Right renal cortex interstitium (tissue), 3 donors: ENCODE data around the gene DUSP8. TPM values are rescaled to one million over a fixed set of nuclear protein-coding genes. Genes with fewer than 3 reads are reported as not detected.

Experiments
- DNase-seq, 3 donors: peaks; one replicate each; pipeline ENCODE4 v3.0.0-alpha.2; 2013; ENCODE audit warnings: low read depth in 3 of 3, low spot score in 2 of 3
- polyA plus RNA-seq, 3 donors: library from polyadenylated mRNA; unstranded; fragments of 120-200 nt; gene quantifications; one replicate each; pipeline ENCODE4 v1.2.1, GENCODE V29; 2013; ENCODE audit not compliant: insufficient read length in 3 of 3

DUSP8 gene
- polyA plus RNA-seq, 3 donors = 2.2 to 3.0 (median 2.5) TPM

DNA sequence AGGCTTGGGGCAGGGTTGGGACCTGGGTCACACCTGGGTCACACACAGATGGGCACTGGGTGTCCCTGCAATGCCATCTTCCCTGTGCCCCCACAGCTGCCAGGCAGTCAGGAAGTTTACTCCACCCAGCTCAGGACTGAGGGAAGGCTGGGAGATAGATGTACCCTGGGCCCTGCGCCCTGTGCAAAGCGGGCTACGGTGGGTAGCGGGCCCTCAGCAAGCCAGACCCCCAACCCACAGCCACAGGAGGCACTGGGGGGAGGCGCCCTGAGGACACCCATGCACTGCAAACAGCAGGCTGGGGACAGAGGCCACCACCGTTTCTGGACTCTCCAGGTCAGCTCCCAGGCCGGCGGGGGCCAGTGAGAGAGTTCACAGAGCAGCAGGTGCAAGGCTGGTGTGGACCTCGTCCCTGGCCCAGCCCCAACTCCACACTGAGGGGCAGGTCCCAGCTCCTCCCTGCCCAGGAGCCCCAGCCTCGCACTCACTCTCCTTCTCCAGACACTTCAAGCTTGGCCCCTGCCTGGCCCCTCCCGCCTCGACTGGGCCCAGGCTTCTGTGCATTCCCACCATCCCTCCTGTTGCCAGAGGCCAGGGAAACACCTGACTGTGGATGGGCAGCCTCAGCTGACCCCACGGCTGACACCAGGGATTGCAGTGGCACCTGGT, 4.9 kb downstream of the DUSP8 start:
- no peak for DNase-seq

- no peak for DNase-seq
Measured at GRCh38 chr11:1566381-1567051, 5.6 kb downstream of the DUSP8 start.

- DNase-seq = no peak
Measured at GRCh38 chr11:1565904-1566247, 6.2 kb downstream of the DUSP8 start.

DNA sequence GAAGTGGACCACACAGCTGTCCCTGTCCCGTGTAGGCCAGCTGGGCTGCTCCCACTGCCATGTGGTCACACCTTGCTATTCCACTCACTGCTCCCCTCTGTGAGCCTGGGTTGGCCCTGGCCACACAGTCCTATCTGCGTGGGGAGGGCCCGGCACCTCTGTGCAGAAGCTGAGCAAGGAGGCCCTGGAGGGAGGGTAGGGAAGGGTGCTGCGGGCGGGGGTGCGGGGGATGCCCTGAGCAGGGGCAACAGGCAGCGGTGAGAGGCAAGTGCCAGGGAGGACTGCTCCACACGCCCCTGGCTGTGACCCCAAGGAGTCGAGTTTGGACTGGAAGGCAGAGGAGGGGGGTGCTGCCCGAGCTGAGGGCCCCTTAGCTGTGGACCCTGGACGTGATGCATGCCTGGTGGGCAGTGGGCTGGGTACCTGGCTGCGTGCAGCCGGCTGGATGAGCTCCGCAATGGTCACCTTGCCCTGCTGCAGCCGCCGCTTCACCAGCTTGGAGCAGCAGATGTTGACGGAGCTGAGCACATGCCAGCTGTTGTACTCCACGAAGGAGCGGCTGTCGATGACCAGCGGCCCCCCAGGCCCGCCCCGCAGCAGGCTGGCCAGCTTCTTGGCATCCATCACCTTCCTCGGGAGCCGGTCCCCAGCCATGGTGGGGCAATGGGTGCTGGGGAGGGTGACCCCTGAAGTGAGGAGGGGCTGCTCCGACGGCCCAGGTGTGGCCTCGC, 6.7 kb downstream of the DUSP8 start:
- no peak for DNase-seq

DNA sequence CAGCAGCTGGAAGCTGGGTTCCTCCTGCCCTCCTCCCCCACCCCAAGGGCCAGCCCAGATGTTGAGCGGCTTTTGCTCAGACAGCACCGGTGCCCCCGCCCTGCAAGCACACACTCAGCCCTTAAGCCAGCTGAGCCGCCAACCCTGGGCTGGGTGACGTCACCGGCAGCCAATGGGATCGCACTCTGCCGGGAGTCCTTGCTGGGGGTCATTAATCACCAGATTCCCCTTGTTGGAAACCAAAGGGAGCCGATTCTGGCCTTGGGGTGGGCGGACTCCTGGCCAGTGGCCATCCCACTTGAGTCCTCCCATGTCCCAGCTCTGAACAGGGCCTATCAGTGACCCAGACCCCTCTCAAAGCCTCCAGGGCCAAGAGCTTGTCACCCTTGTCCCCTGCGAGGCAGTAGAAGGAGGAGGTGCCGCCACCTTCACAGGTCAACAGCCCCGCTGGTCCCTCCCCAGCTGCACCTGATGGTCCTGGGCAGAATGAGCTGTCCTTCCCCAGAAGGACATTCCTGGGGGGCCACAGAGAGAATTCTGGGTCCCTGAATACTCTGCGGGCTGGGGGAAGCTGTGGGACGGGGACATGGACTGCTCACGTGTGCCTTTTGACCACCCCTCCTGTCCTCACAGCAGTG, 7.4 kb downstream of the DUSP8 start:
- no peak for DNase-seq

DNA sequence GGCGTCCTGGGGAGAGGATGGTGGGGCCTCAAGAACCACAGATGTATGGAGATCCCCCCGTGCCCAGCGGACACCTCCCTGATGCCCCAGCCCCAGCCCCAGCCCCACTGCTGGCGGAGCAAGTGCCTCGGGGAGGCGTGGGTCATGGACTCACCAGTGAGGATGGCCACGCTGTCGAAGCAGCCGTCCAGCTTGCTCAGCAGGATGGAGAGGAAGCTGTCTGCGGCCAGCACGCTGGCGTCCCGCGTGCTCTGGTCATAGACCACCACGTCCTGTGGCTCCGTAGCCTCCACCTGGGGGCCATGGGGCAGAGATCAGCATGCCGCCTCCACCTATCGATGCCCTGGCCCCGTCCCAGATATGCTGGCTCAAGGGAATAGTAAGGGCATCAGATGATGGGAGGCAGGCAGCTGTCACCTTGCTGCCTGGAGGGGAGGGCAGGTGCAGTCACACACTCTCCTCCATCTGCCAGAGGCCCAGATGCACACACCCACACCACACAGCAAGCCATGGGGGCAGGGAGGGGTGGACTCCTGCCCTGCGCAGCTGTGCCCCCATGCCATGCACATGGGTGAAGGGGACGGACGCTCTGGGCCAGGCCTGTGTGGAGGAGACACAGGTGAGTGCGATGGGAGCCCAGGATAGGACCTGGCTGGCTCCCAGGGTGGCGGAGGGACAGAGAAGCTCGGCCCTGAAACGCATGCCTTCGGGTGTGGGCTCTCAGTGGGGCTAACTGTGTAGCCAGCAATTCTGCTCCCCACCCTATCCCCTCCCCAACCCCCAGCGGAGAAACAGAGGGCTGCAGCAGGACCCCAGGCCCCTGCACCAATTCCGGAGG, 8.2 kb downstream of the DUSP8 start:
- no peak for DNase-seq

DNA sequence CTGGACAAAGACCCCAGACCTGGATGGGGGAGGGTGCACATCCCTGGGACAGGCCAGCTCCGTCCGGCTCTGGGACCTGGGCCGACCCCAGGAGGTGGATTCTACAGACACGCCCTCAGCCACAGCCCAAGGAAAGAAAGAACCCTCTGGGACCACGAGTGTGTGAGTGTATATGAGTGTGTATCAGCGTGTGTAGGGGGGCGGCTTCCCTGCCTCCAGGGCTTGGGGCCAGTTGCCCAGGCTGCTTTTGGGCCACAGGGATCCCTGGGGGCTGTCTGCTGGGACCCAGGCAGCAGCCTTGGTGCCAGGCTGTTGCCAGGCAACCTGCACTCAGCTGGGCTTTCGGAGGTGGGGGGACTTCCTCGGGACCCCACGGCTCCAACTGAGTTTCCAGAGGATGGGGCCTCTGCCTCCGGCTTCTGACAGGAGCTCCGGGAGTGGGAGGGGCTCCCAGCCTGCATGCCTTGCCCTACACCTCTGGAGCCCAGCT, 8.9 kb downstream of the DUSP8 start:
- DNase-seq = no peak

DNA sequence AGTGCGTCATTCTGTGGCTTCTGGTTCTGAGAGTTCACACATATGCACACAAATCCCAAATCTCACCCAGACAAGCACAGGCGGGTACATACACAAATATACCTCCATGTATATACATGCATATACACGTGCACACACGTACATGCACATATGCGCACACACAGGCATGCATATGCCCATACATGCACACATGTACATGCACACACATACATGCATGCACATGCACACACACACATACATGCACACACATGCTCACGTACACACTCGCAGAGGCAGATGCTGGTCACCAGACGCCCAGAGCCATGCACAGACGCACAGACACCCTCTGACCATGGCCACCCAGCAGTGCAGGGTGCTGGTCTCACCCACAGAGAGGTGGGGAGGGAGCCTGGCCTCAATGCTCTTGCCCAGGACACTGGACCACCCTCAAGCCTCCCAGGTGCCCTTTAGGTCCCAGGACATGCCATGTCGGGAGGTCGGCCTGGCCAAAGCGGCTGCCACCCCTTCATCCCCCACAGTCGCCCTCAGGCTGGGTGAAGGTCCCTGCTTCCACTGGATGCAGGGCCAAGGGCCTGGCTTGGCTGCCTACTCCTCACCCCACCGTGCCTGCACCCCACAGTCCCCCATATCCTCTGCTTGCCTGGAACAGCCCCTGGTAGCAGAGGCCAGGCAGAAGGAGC, 9.5 kb downstream of the DUSP8 start:
- no peak for DNase-seq

GRCh38 chr11:1561955-1562354, 10.1 kb downstream of the DUSP8 start:
- DNase-seq = no peak

DNA sequence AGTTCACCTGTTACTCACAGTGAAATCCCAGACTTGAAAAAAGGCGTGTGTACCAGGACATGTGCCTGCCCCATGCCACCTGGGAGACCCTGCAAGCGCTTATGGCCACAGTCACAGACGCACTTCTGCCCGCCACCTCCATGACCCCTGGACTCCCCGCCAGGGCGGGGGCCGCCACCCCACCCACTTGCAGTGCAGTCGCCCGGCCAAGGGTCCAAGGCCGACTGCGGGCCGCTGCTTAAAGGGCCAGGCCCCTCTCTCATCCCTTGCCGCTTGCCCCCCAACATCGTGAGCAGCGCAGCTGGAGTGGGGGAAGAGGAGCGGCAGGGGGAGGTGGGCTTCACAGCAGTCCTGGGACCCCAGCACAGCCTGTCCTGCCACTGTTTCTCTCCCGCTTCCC, 10.8 kb downstream of the DUSP8 start:
- no peak for DNase-seq

DNA sequence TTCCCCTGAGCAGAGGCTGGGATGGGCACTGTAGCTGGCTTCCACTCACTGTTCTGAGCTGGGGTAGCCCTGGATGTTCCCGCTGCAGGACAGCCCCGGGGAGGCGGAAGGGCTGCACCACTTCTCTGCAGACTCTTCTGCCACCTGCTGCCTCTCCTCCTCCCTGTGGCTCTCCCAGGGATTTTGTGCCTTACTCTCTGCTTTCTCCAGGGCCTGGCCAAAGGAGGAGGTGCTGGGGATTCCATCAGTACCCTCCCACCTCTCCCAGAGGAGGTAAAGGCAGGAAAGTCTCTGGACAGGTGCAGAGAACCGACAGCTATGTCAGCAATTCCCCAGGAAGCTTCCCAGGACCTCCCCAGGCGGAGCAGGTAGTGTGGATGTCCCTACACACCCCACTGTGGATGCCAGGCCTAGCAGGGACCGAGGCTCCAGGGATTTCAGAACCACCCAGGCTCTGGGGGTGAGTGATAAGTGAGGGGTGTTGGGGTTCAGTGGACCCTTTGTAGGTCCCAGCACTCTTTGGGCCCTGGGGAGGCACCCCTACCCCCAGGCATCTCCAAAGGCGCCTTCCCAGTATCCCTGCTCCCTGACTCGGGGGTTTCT, 11.3 kb downstream of the DUSP8 start:
- no peak for DNase-seq

GRCh38 chr11:1560002-1560648, 11.9 kb downstream of the DUSP8 start:
- no peak for DNase-seq

DNA sequence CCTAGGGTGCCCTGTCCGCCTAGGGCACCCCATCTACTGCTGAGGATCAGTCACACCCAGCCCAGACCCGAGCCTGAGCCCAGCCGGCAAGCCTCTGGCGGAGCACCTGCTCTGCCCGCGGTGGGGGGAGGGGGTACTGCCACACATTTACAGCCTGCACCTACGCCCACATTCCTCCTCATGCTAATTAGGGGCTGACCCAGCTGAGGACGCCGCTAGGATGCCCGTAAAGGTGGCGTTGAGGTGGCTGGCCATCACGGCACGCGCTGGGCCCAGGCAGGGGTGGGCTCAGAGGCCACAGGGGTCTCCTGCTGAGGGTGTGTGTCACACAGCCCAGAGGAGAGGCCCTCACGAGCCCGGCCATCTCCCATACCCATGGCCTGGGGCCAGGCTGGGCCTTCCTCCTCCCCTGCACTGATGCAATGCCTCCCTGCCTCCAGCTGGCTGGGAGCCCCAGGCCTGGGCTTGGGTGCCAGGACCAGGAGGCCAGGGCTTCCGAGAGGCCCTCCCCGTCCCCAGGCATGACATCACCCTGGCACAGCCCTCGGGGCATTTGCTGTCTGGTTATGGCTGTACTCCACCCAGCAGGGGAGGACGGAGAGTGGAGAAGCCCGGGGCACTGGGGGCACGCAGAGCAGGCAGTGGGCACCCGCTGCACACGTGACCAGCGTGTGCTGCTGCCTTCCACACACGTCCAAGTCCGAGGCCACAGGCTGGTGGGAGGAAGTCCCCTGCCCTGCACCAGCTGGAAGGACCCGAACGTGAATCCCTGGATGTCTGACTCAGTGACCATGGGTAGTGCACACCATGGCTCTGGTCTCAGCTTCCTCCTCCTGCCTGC, 12.7 kb downstream of the DUSP8 start:
- no peak for DNase-seq

- DNase-seq = no peak
Measured at GRCh38 chr11:1558775-1559110, 13.3 kb downstream of the DUSP8 start.

- DNase-seq = no peak
Measured at GRCh38 chr11:1557904-1558774, 13.9 kb downstream of the DUSP8 start.

DNA sequence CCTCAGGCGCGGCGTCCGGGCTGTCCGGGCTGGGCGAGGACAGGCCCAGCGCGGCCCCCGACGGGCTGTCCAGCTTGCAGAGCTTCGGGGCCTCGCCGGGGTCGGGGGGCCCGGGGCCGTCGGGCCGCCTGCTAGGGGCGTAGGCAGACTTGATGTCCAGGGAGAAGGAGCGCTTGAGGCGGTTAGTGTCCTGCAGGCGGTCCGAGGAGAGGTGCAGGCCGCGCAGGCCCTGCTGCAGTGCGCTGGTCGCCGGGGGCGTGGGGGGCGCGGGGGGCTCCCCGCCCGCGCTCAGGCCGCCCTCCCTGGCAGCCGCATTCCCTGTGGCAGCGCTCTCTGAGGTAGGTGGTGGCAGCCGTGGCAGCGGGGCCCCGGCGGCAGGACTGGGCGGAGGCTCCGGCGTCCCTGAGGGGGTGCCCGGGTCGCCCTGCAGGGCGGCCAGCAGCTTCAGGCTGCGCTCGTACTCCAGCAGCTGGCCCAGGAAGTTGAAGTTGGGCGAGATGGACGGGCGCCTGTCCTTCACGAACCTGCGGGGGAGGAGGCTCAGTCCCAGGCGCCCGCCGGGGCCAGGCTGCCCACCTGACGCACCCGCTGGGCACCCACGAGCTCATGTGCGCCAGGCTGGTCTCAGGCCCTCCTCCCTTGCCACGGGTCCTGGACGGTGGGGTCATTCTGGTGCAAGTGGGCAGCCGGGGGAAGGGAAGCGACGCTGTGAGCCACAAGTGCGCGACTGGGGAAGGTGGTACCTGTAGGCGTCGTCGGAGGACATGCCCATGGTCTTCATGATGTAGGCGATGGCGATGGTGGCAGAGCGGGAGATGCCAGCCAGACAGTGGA, 14.8 kb downstream of the DUSP8 start:
- DNase-seq = no peak
